RWPE2 (cell line): ENCODE measurements around the gene PCBP4.

Experiments used
- ATAC-seq: fragments of 200-7000 bp; cut with Tn5 transposase; 3 replicates; pipeline ENCODE4 v1.9.1; 2021; ENCODE audit warnings: low read depth
- DNase-seq: peaks from one replicate; pipeline ENCODE4 v3.0.0-alpha.2; 2020; ENCODE audit warnings: low spot score
- H3K27ac ChIP-seq: fragments of 450-650 bp; 2 replicates; pipeline ENCODE4 v1.5.1; 2017; ENCODE audit warnings: mild to moderate bottlenecking; ENCODE audit not compliant: poor library complexity, severe bottlenecking
- H3K27me3 ChIP-seq: fragments of 250-450 bp; sonication (Bioruptor Pico); 2 replicates; pipeline ENCODE4 v1.5.1; 2021; ENCODE audit warnings: mild to moderate bottlenecking, moderate library complexity; ENCODE audit not compliant: insufficient read depth, poor library complexity, severe bottlenecking
- H3K36me3 ChIP-seq: fragments of 250-450 bp; sonication (Bioruptor Pico); 2 replicates; pipeline ENCODE4 v1.5.1; 2020; ENCODE audit warnings: low read depth, mild to moderate bottlenecking, moderate library complexity
- H3K4me1 ChIP-seq: fragments of 250-450 bp; sonication (Bioruptor Pico); 2 replicates; pipeline ENCODE4 v1.5.1; 2021; ENCODE audit warnings: mild to moderate bottlenecking, moderate library complexity; ENCODE audit not compliant: insufficient read depth, poor library complexity, severe bottlenecking
- H3K4me3 ChIP-seq: fragments of 250-450 bp; sonication (Bioruptor Pico); 2 replicates; pipeline ENCODE4 v1.5.1; 2021; ENCODE audit warnings: mild to moderate bottlenecking, moderate library complexity; ENCODE audit not compliant: severe bottlenecking
- H3K9me3 ChIP-seq: fragments of 250-450 bp; sonication (Bioruptor Pico); 2 replicates; pipeline ENCODE4 v1.5.1; 2021; ENCODE audit warnings: mild to moderate bottlenecking, moderate library complexity; ENCODE audit not compliant: severe bottlenecking
- TF ChIP-seq, protein P1 (sequence below): fragments of 450-650 bp; IDR thresholded peaks from one replicate; pipeline ENCODE4 v1.5.1; 2017; ENCODE audit warnings: mild to moderate bottlenecking, moderate library complexity; ENCODE audit not compliant: poor library complexity, severe bottlenecking

Gene PCBP4

DNA sequence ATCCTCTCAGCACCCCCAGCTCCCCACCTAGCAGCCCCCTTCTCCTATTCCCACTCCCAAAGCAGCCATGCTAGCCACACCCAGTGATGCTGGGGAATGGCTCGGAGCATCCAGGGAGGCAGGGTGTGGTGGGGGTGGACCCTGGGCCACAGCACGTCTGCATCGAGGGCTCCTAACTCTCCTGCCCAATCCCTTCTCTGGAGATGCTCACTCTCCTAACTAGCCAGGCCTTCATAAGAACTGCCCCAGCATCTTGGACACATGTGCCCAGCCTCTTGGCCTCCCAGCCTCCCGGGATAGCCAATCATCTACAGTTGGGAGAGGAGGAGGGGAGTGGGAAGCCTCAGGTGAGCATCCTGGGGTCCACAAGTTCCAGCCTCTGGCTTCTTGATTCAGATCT lies 2.7 kb downstream of the PCBP4 start:
- Histone ChIP-seq H3K36me3 (no peaks in the 10 kb centered on the region), H3K9me3 (no peaks in the 10 kb centered on the region), H3K4me1 (no peaks in the 10 kb centered on the region), H3K4me3 (no peak overlapping the region), H3K27me3 (no peaks in the 10 kb centered on the region), H3K27ac (no peak overlapping the region)
- ATAC-seq = no peak
- DNase-seq = no peak
- TF ChIP-seq, protein P1, sequence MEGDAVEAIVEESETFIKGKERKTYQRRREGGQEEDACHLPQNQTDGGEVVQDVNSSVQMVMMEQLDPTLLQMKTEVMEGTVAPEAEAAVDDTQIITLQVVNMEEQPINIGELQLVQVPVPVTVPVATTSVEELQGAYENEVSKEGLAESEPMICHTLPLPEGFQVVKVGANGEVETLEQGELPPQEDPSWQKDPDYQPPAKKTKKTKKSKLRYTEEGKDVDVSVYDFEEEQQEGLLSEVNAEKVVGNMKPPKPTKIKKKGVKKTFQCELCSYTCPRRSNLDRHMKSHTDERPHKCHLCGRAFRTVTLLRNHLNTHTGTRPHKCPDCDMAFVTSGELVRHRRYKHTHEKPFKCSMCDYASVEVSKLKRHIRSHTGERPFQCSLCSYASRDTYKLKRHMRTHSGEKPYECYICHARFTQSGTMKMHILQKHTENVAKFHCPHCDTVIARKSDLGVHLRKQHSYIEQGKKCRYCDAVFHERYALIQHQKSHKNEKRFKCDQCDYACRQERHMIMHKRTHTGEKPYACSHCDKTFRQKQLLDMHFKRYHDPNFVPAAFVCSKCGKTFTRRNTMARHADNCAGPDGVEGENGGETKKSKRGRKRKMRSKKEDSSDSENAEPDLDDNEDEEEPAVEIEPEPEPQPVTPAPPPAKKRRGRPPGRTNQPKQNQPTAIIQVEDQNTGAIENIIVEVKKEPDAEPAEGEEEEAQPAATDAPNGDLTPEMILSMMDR = no peak

DNA sequence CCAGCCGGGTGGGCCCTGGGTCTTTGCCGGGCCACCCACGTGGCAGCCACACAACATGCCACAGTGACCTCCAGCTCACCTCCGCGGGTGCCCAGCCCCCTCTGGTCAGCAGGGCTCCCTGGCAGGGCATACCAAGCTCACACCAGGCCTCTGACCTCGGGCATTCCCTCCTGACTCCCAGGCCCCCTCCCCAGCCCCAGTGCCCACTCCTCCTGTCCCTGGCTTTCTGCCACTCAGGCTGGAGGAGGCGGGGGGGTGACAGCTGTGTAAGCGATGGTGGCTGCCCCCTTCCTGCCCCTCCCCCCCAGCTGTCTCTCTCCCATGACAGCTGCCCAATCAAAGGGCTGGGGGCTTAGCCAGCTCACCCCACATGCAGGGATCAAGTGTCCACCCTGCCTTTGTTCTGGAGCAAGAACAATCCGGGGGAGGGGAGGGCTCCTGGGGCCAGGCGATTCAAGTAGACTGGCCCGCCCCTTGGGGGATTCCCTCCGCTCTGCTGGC lies 3.3 kb downstream of the PCBP4 start:
- no peaks in the 10 kb centered on the region for H3K4me1 ChIP-seq
- H3K27me3 ChIP-seq = no peaks in the 10 kb centered on the region
- H3K27ac ChIP-seq = no peak overlapping the region
- ATAC-seq (no peak), DNase-seq (peak; percentile 55)
- H3K9me3 ChIP-seq = no peaks in the 10 kb centered on the region
- no peak overlapping the region for H3K4me3 ChIP-seq
- H3K36me3 ChIP-seq = no peaks in the 10 kb centered on the region
- TF ChIP-seq, protein P1 = no peak

DNA sequence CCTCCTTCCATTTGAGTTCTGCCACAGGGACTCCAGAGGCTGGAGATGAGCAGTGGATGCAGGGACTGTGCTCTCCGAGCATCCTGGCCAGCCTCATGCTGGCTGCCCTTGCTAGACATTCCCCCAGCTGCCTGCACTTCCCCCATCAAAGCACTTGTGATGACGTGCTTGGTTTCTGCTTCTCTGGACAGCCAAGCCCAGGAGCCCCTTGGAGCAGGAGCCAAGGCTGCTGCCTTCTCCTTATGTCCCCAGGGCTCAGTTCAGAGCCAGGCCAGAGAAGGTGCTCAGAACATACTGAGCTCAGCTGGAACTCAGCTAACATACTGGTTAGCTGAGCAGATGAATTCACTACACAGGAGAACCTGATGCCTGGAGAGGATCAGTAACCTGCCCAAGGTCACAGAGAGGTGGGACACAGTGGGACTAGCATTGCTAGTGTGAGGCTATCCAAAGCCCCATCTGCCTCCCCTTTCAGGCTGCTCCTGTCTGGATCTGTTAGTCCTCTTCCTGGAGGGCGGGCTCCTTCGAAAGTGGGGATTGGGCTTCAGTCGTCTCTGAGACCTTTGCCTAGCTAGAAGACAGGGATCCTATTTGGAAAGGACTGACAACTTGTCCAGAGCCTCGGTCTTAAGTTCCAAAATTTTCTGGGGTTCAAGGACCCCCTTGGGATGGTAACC lies 4.3 kb downstream of the PCBP4 start:
- no peak for DNase-seq
- H3K27me3 ChIP-seq = no peaks in the 10 kb centered on the region

DNA sequence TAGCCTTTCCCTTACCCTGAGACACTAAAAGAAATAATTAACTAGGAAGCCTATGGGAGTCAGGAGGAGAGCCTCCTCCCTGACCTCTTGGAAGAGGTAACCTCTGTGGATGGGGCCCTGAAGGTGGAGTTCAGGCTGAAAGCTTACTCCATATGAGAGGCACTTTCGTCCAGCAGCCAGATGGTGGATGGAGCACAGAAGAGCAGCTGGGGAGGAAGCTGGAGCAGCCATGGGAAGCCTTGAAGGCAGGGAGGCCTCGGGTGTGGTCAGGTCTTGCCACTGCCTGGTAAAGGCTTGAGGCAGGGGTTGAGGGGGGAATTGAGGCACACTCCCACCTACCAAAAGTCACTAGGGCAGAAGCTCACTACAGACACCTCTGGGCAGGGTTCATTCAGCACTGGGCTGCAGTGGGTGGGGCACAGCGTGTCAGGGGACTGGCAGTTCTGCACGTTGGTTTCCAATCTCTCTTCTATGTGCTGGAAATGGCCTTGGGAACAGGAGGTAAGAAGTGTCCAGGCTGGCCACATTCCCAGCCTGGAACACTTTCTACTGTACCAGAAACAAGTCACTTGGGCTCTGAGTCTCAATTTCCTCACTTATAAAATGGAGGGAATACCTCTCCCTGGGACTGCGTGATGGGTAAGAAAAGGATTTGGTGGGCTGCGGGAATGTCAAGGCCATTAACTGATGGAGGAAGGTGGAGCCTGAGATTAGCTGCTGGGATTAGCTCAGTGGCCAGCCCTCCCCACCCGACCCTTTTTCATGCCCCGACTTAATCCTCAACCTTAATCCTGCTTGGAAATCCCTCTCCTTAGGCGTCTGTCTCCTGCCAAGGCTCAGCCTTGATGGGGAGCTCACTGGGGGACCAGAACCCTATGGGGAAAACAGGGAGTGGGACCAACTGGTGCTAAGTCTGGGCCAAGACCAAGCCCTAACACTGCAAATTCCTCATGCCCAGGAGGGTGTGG lies 5.4 kb downstream of the PCBP4 start:
- H3K4me1 ChIP-seq = no peaks in the 10 kb centered on the region
- TF ChIP-seq, protein P1 = no peak
- no peaks in the 10 kb centered on the region for H3K9me3 ChIP-seq
- H3K27ac ChIP-seq = no peak overlapping the region
- H3K36me3 ChIP-seq = no peaks in the 10 kb centered on the region
- no peaks in the 10 kb centered on the region for H3K27me3 ChIP-seq
- ATAC-seq (no peak), DNase-seq (no peak)
- no peak overlapping the region for H3K4me3 ChIP-seq

More for the DNA sequence above, 4.3 kb downstream of the PCBP4 start:
- Histone ChIP-seq H3K36me3 (no peaks in the 10 kb centered on the region), H3K4me1 (no peaks in the 10 kb centered on the region), H3K27ac (no peak overlapping the region), H3K9me3 (no peaks in the 10 kb centered on the region), H3K4me3 (no peak overlapping the region)
- ATAC-seq = no peak
- TF ChIP-seq, protein P1 = no peak
